ENCODE measurements around the gene ZNF91. TPM values are rescaled to one million over a fixed set of nuclear protein-coding genes. Genes with fewer than 3 reads are reported as not detected.

Gene ZNF91
- total and polyA plus RNA-seq, 9 of the 15 experiments (the other 6 are each of a cell fraction or from before 2014, with no cell fraction given) = 1.0 to 6.7 (median 3.2) TPM

- TF ChIP-seq ATF1 (CRISPR knock-in tag; IDR thresholded peaks at IDR 0.05) (no peak), ATF1 (tag; IDR thresholded peaks at IDR 0.05) (peak; percentile 53; the same call in 1 of the 2 replicates), SUPT5H (IDR thresholded peaks at IDR 0.05) (peak; percentile 55; the same call in 1 of the 2 replicates), ZNF224 (CRISPR knock-in tag; IDR thresholded peaks at IDR 0.05) (no peak), PPARD (CRISPR knock-in tag; IDR thresholded peaks at IDR 0.05) (no peak), U2AF1 (optimal IDR thresholded peaks at IDR 0.05; ENCODE audit: low read depth, low read length) (no peak), ZBTB43 (CRISPR knock-in tag; IDR thresholded peaks at IDR 0.05) (no peak)
- TF ChIP-seq, protein P1, sequence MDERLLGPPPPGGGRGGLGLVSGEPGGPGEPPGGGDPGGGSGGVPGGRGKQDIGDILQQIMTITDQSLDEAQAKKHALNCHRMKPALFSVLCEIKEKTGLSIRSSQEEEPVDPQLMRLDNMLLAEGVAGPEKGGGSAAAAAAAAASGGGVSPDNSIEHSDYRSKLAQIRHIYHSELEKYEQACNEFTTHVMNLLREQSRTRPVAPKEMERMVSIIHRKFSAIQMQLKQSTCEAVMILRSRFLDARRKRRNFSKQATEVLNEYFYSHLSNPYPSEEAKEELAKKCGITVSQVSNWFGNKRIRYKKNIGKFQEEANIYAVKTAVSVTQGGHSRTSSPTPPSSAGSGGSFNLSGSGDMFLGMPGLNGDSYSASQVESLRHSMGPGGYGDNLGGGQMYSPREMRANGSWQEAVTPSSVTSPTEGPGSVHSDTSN (CRISPR knock-in tag; IDR thresholded peaks at IDR 0.05; ENCODE audit: low read depth) = peak; percentile 53; the same call in 1 of the 2 replicates
- TF ChIP-seq, protein P1 (tag; conservative IDR thresholded peaks at IDR 0.05; ENCODE audit: low read depth) = peak; percentile 90
- TF ChIP-seq, protein P2, sequence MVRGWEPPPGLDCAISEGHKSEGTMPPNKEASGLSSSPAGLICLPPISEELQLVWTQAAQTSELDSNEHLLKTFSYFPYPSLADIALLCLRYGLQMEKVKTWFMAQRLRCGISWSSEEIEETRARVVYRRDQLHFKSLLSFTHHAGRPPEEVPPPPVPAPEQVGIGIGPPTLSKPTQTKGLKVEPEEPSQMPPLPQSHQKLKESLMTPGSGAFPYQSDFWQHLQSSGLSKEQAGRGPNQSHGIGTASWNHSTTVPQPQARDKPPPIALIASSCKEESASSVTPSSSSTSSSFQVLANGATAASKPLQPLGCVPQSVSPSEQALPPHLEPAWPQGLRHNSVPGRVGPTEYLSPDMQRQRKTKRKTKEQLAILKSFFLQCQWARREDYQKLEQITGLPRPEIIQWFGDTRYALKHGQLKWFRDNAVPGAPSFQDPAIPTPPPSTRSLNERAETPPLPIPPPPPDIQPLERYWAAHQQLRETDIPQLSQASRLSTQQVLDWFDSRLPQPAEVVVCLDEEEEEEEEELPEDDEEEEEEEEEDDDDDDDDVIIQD (CRISPR knock-in tag; IDR thresholded peaks at IDR 0.05) = no peak
- TF ChIP-seq, protein P3, sequence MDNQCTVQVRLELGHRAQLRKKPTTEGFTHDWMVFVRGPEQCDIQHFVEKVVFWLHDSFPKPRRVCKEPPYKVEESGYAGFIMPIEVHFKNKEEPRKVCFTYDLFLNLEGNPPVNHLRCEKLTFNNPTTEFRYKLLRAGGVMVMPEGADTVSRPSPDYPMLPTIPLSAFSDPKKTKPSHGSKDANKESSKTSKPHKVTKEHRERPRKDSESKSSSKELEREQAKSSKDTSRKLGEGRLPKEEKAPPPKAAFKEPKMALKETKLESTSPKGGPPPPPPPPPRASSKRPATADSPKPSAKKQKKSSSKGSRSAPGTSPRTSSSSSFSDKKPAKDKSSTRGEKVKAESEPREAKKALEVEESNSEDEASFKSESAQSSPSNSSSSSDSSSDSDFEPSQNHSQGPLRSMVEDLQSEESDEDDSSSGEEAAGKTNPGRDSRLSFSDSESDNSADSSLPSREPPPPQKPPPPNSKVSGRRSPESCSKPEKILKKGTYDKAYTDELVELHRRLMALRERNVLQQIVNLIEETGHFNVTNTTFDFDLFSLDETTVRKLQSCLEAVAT (IDR thresholded peaks at IDR 0.05) = no peak
- TF ChIP-seq, protein P4, sequence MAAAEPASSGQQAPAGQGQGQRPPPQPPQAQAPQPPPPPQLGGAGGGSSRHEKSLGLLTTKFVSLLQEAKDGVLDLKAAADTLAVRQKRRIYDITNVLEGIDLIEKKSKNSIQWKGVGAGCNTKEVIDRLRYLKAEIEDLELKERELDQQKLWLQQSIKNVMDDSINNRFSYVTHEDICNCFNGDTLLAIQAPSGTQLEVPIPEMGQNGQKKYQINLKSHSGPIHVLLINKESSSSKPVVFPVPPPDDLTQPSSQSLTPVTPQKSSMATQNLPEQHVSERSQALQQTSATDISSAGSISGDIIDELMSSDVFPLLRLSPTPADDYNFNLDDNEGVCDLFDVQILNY (CRISPR knock-in tag; IDR thresholded peaks at IDR 0.05) = no peak
These were observed at the start of gene ZNF91 (continued) for GRCh38 chr19:23395041-23395721.

All from K562 (cell line).